ENCODE results near the gene TBC1D5. TPM values are rescaled to one million over a fixed set of nuclear protein-coding genes. Genes with fewer than 3 reads are reported as not detected.

The TBC1D5 gene
- total and polyA plus RNA-seq, 4 donors, result 34.6 to 135 (median 69.1) TPM

DNA sequence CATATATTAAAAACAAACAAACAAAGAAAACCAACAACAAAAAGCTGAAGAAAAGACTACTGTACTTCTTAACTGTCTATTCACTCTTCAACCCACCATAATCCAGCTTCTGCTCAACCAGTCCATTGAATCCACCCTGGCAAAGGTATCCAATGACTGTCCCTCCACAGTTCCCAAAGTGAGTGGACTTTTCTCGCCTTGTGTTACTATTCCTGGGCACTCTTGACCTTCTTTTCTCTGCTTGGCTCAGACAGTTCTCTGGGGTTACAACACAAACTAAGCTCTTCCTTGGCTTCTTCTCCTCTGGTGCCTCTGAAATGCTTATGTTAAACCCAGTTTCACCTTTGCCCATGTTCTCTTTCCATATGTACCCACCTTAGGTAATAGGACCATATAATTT is 437.5 kb downstream of the TBC1D5 start:
- Histone ChIP-seq H3K27me3 (ENCODE audit: control insufficient read depth, insufficient read depth, low read length) (no peaks in the 10 kb centered on the region), H3K27ac (ENCODE audit: low read depth, low read length) (no peak overlapping the region), H3K9me3 (ENCODE audit: control insufficient read depth, insufficient read depth, low read length) (no peaks in the 10 kb centered on the region), H3K4me1 (ENCODE audit: control insufficient read depth, insufficient read depth, low read length) (no peaks in the 10 kb centered on the region), H3K36me3 (ENCODE audit: control insufficient read depth, insufficient read depth, low read length) (no peaks in the 10 kb centered on the region), H3K4me3 (ENCODE audit: low read depth, low read length) (no peak overlapping the region)
- DNase-seq (ENCODE audit: low read depth in 4 of 6, low spot score in 6 of 6), result no peak
- 0% methylated on average over 1 of the region's 1 CpG for WGBS (ENCODE audit: insufficient coverage)

DNA sequence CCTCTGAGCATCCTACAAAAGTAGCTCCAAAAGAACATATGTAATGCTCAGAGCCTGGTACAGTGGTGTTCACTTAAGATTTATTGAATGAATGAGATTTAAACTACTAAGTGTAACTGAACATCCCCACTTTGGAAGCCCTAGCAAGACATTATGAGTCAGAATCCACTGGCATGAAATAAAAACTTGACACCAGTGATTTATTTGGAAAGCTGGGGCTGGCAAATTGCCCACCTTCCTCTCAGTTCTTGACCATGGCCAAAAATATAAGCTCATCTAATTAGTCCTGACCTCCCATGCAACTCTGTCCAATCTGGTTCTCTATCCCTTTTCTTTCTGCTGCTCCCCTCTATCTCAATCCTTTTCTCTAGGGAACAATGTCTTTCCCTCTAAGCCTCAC is 439.7 kb downstream of the TBC1D5 start:
- H3K9me3 ChIP-seq (ENCODE audit: control insufficient read depth, insufficient read depth, low read length), result no peaks in the 10 kb centered on the region
- no peaks in the 10 kb centered on the region for H3K4me1 ChIP-seq (ENCODE audit: control insufficient read depth, insufficient read depth, low read length)
- DNase-seq (ENCODE audit: low read depth in 4 of 6, low spot score in 6 of 6), result no peak
- H3K27ac ChIP-seq (ENCODE audit: low read depth, low read length), result no peak overlapping the region
- H3K36me3 ChIP-seq (ENCODE audit: control insufficient read depth, insufficient read depth, low read length), result no peaks in the 10 kb centered on the region
- no peaks in the 10 kb centered on the region for H3K27me3 ChIP-seq (ENCODE audit: control insufficient read depth, insufficient read depth, low read length)
- H3K4me3 ChIP-seq (ENCODE audit: low read depth, low read length), result no peak overlapping the region

DNA sequence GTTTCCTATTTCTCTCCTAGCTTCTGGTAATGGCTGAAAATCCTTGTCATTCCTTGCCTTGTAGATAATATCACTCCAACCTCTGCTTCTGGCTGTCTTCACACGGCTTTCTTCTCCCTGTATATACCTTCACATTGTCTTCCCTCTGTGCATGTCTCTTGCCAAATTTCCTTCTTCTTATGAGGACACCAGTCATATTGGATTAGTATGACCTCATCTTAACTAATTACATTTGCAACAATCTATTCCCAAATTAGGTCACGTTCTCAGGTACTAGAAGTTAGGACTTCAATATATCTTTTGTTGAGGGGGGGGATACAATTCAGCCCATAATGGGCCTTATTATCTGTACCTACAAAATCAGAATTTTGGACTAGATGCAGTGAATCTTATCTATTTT is 440.3 kb downstream of the TBC1D5 start:
- Histone ChIP-seq H3K9me3 (ENCODE audit: control insufficient read depth, insufficient read depth, low read length) (no peaks in the 10 kb centered on the region), H3K4me3 (ENCODE audit: low read depth, low read length) (no peak overlapping the region), H3K27me3 (ENCODE audit: control insufficient read depth, insufficient read depth, low read length) (no peaks in the 10 kb centered on the region), H3K4me1 (ENCODE audit: control insufficient read depth, insufficient read depth, low read length) (no peaks in the 10 kb centered on the region), H3K27ac (ENCODE audit: low read depth, low read length) (no peak overlapping the region), H3K36me3 (ENCODE audit: control insufficient read depth, insufficient read depth, low read length) (no peaks in the 10 kb centered on the region)
- no peak for DNase-seq (ENCODE audit: low read depth in 4 of 6, low spot score in 6 of 6)
- WGBS (ENCODE audit: insufficient coverage), result 77% methylated on average over 1 of the region's 2 CpGs

DNA sequence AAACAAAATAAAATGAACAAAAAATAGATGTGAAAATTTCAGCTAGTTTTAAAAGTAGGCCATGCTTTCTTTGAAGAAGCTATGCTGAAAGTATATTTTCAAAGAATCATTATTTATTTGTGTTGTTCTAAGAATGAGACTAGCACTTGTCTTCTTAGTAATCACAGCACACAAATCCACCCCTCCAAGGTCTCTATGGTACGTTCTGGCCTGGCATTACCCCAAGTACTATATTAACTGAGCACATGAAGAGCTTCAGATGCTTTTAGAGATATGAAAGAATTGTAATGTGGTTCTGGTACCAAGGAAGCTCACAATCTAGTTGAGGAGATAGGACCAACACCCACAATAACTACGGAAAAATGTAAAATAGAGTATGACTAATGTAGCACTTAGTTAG is 441.2 kb downstream of the TBC1D5 start:
- DNase-seq (ENCODE audit: low read depth in 4 of 6, low spot score in 6 of 6), result no peak
- WGBS (ENCODE audit: insufficient coverage), result no CpG with 5 or more reads among the region's 2 CpGs
- no peaks in the 10 kb centered on the region for H3K9me3 ChIP-seq (ENCODE audit: control insufficient read depth, insufficient read depth, low read length)
- no peaks in the 10 kb centered on the region for H3K36me3 ChIP-seq (ENCODE audit: control insufficient read depth, insufficient read depth, low read length)
- H3K27ac ChIP-seq (ENCODE audit: low read depth, low read length), result no peak overlapping the region
- no peak overlapping the region for H3K4me3 ChIP-seq (ENCODE audit: low read depth, low read length)
- no peaks in the 10 kb centered on the region for H3K4me1 ChIP-seq (ENCODE audit: control insufficient read depth, insufficient read depth, low read length)
- H3K27me3 ChIP-seq (ENCODE audit: control insufficient read depth, insufficient read depth, low read length), result no peaks in the 10 kb centered on the region

DNA sequence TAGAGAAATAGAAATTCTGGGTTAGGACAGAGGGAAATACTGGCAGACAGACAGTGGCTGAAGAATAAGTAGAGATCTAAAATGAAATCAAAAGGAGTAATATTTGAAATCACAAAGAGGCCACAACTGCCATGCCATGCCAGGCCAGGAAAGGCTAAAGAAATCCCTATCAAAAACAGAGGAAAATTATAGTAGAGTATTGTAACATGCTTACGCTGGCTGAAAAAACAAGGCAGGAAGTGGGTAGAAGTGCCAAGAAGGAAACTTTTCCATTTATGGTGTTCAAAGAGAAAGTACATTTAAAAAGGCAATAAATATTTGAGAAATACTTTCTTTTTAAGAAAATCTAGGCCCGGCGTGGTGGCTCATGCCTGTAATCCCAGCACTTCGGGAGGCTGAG is 442.0 kb downstream of the TBC1D5 start:
- Histone ChIP-seq H3K36me3 (ENCODE audit: control insufficient read depth, insufficient read depth, low read length) (no peaks in the 10 kb centered on the region), H3K27ac (ENCODE audit: low read depth, low read length) (no peak overlapping the region), H3K27me3 (ENCODE audit: control insufficient read depth, insufficient read depth, low read length) (no peaks in the 10 kb centered on the region), H3K9me3 (ENCODE audit: control insufficient read depth, insufficient read depth, low read length) (no peaks in the 10 kb centered on the region), H3K4me1 (ENCODE audit: control insufficient read depth, insufficient read depth, low read length) (no peaks in the 10 kb centered on the region), H3K4me3 (ENCODE audit: low read depth, low read length) (no peak overlapping the region)
- DNase-seq (ENCODE audit: low read depth in 4 of 6, low spot score in 6 of 6), result no peak
- WGBS (ENCODE audit: insufficient coverage), result 95% methylated on average over 3 of the region's 4 CpGs

DNA sequence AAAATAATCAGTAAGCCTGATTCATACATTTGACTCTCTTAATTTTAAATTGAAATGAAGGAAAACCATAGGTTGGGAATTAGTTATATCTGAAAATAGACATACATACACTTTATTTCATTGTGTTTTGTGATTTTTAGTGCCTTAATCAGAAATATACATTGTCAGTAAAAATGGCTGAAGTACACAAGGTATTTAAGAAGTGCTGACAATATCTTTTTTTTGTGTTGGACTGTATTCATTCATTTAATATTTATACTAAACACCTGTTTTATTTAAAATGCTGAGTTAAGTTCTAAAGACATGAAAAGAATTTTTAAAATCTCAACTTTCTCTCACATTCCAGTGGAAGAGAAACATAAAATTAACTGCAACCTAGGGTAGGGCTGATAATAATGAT is 444.4 kb downstream of the TBC1D5 start:
- no peak overlapping the region for H3K27ac ChIP-seq (ENCODE audit: low read depth, low read length)
- no peaks in the 10 kb centered on the region for H3K36me3 ChIP-seq (ENCODE audit: control insufficient read depth, insufficient read depth, low read length)
- H3K9me3 ChIP-seq (ENCODE audit: control insufficient read depth, insufficient read depth, low read length), result no peaks in the 10 kb centered on the region
- no peaks in the 10 kb centered on the region for H3K27me3 ChIP-seq (ENCODE audit: control insufficient read depth, insufficient read depth, low read length)
- no peak for DNase-seq (ENCODE audit: low read depth in 4 of 6, low spot score in 6 of 6)
- no peak overlapping the region for H3K4me3 ChIP-seq (ENCODE audit: low read depth, low read length)
- H3K4me1 ChIP-seq (ENCODE audit: control insufficient read depth, insufficient read depth, low read length), result no peaks in the 10 kb centered on the region

DNA sequence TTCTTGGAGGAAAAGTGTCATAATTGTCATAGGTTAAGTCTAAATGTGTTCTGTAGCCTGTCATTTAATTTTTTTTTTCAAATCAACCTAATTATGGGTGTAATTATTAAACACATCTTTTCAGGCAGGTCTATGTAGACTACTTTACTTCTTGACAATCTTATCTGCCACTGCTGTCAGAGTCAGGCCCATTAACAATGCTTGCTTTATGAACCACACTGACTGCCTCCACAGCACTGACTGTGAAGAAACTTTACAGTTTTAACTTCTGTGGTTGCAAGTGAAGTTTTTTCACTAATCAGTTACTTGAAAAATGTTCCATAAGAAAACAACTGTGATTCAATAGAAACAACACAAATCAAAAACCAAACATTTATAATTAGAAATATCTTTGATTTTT is 449.9 kb downstream of the TBC1D5 start:
- Histone ChIP-seq H3K9me3 (ENCODE audit: control insufficient read depth, insufficient read depth, low read length) (no peaks in the 10 kb centered on the region), H3K36me3 (ENCODE audit: control insufficient read depth, insufficient read depth, low read length) (peaks cover 9% of the 10 kb centered on the region), H3K27me3 (ENCODE audit: control insufficient read depth, insufficient read depth, low read length) (no peaks in the 10 kb centered on the region), H3K27ac (ENCODE audit: low read depth, low read length) (no peak overlapping the region), H3K4me3 (ENCODE audit: low read depth, low read length) (no peak overlapping the region), H3K4me1 (ENCODE audit: control insufficient read depth, insufficient read depth, low read length) (no peaks in the 10 kb centered on the region)
- DNase-seq (ENCODE audit: low read depth in 4 of 6, low spot score in 6 of 6), result no peak

DNA sequence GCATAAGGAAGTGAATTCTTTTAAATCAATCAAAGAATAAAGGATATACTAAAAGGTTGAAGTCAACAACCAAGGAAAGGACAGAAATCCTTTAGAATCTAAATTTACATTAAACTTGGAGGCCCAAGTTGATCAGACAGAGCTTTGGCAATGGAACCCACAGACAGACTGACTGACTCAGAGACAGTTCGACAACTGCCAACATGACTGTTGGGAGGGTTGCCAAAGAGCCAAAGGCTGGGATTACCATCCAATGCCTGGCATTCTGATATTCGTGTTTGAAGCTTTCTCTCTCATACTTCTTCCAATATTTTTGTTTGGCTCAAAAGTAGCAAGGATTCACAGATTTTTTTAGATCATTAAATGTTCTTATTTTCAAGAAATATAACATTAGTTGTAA is 451.5 kb downstream of the TBC1D5 start:
- H3K36me3 ChIP-seq (ENCODE audit: control insufficient read depth, insufficient read depth, low read length), result peaks cover 9% of the 10 kb centered on the region
- no peaks in the 10 kb centered on the region for H3K27me3 ChIP-seq (ENCODE audit: control insufficient read depth, insufficient read depth, low read length)
- H3K4me1 ChIP-seq (ENCODE audit: control insufficient read depth, insufficient read depth, low read length), result no peaks in the 10 kb centered on the region
- no peak overlapping the region for H3K4me3 ChIP-seq (ENCODE audit: low read depth, low read length)
- WGBS (ENCODE audit: insufficient coverage), result 100% methylated on average over 1 of the region's 2 CpGs
- peak in 1 of 6 donors; percentile 72 for DNase-seq (ENCODE audit: low read depth in 4 of 6, low spot score in 6 of 6)
- no peak overlapping the region for H3K27ac ChIP-seq (ENCODE audit: low read depth, low read length)
- no peaks in the 10 kb centered on the region for H3K9me3 ChIP-seq (ENCODE audit: control insufficient read depth, insufficient read depth, low read length)

DNA sequence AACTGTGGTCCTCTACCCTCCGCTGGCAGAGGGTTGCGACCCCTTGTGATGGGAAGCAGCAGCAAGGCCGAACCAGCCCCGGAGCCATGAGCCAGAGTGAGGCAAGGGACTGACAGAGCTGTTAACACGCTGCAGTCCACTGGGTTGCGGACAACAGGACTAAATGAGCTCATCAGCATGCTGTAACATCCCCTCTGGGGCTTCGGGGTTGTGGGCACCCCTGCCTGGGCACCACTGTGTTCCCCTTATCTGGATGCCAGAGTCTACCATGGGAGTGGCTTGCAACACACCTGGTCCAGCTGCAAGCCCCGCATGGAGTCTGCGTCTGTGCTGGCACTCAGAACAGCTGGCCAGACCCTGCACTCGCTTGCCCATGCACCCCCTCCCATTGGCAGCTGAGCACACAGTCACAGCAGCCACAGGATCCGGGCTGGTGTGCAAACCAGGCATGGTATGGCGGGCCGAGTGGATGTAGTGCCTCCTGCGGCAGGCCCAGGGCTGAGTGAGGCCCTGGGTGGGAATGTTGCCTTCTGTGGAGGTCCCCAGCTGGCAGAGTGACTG is 453.5 kb downstream of the TBC1D5 start:
- H3K27me3 ChIP-seq (ENCODE audit: control insufficient read depth, insufficient read depth, low read length), result no peaks in the 10 kb centered on the region
- H3K9me3 ChIP-seq (ENCODE audit: control insufficient read depth, insufficient read depth, low read length), result no peaks in the 10 kb centered on the region
- DNase-seq (ENCODE audit: low read depth in 4 of 6, low spot score in 6 of 6), result no peak
- H3K27ac ChIP-seq (ENCODE audit: low read depth, low read length), result no peak overlapping the region
- H3K36me3 ChIP-seq (ENCODE audit: control insufficient read depth, insufficient read depth, low read length), result peaks cover 9% of the 10 kb centered on the region
- 97% methylated on average over 12 of the region's 14 CpGs for WGBS (ENCODE audit: insufficient coverage)
- no peaks in the 10 kb centered on the region for H3K4me1 ChIP-seq (ENCODE audit: control insufficient read depth, insufficient read depth, low read length)
- no peak overlapping the region for H3K4me3 ChIP-seq (ENCODE audit: low read depth, low read length)

DNA sequence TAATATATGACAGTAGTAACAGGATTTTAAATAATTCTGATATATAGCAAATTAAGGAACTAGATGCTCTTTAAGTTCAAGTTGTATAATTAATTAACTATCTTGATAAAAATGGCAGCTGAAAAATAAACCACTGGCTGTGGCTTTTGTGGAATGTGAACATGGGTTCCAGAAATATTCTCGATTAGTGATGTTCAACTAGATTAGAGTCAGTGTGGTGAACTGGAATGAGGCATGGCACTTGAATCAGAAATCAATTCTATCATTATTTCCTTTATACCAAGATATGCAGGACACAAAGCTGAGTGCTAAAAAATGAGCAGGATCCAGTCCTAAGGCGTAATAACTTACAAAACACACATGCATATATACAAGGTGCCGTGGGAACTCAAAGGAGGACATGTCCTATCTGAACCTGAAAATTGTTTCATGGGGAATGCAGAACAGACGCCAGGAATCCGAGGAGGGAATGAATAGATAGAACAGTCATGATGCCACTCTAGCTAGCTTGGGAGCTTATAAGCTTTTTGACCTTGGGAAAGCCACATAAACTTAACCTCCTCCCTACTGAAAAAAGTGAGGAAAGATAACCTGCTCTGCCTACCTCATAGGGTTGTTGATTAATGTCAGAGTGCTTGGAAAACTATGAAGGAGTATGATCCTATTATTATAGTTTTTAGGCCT is 455.3 kb downstream of the TBC1D5 start:
- no peaks in the 10 kb centered on the region for H3K9me3 ChIP-seq (ENCODE audit: control insufficient read depth, insufficient read depth, low read length)
- no CpG with 5 or more reads among the region's 5 CpGs for WGBS (ENCODE audit: insufficient coverage)
- H3K27me3 ChIP-seq (ENCODE audit: control insufficient read depth, insufficient read depth, low read length), result no peaks in the 10 kb centered on the region
- H3K4me3 ChIP-seq (ENCODE audit: low read depth, low read length), result no peak overlapping the region
- H3K27ac ChIP-seq (ENCODE audit: low read depth, low read length), result no peak overlapping the region
- H3K4me1 ChIP-seq (ENCODE audit: control insufficient read depth, insufficient read depth, low read length), result no peaks in the 10 kb centered on the region
- DNase-seq (ENCODE audit: low read depth in 4 of 6, low spot score in 6 of 6), result no peak
- peaks cover 9% of the 10 kb centered on the region for H3K36me3 ChIP-seq (ENCODE audit: control insufficient read depth, insufficient read depth, low read length)

Data from spinal cord (tissue), 10 donors.